Activated naive CD8-positive, alpha-beta T cell treated with anti-CD3 and anti-CD28 coated beads for 36 hours (primary cell): Measurements from ENCODE around the gene NFAM1. TPM values are rescaled to one million over a fixed set of nuclear protein-coding genes. Genes with fewer than 3 reads are reported as not detected.

Experiments used
- DNase-seq: peaks from one replicate; pipeline ENCODE4 v3.0.0; 2021
- H3K27ac Mint-ChIP-seq: one replicate; pipeline ENCODE4 v1.8.0; 2022; ENCODE audit warnings: mild to moderate bottlenecking, moderate library complexity, mixed read lengths
- H3K27me3 Mint-ChIP-seq: one replicate; pipeline ENCODE4 v1.8.0; 2022; ENCODE audit warnings: mild to moderate bottlenecking, mixed read lengths
- H3K36me3 Mint-ChIP-seq: one replicate; pipeline ENCODE4 v1.8.0; 2021; ENCODE audit warnings: mild to moderate bottlenecking, mixed read lengths
- H3K4me1 Mint-ChIP-seq: one replicate; pipeline ENCODE4 v1.8.0; 2021; ENCODE audit warnings: mixed read lengths
- H3K4me3 Mint-ChIP-seq: one replicate; pipeline ENCODE4 v1.8.0; 2022; ENCODE audit warnings: mild to moderate bottlenecking, moderate library complexity, mixed read lengths
- H3K9me3 Mint-ChIP-seq: one replicate; pipeline ENCODE4 v1.8.0; 2022; ENCODE audit warnings: mixed read lengths
- total RNA-seq, 2 experiments: library from RNA; stranded (reverse); gene quantifications; one replicate each; pipeline ENCODE4 v1.2.3, GENCODE V29; 2021

NFAM1 gene
- total RNA-seq, 2 experiments from 2014 or later: 0.08 TPM; not detected in 1

GRCh38 chr22:42431401-42432019, 693 bp downstream of the NFAM1 start:
- Mint-ChIP-seq H3K27ac (no peak overlapping the region), H3K4me3 (no peak overlapping the region), H3K9me3 (no peaks in the 10 kb centered on the region), H3K4me1 (no peaks in the 10 kb centered on the region), H3K36me3 (no peaks in the 10 kb centered on the region), H3K27me3 (peaks cover 18% of the 10 kb centered on the region)
- DNase-seq: no peak

DNA sequence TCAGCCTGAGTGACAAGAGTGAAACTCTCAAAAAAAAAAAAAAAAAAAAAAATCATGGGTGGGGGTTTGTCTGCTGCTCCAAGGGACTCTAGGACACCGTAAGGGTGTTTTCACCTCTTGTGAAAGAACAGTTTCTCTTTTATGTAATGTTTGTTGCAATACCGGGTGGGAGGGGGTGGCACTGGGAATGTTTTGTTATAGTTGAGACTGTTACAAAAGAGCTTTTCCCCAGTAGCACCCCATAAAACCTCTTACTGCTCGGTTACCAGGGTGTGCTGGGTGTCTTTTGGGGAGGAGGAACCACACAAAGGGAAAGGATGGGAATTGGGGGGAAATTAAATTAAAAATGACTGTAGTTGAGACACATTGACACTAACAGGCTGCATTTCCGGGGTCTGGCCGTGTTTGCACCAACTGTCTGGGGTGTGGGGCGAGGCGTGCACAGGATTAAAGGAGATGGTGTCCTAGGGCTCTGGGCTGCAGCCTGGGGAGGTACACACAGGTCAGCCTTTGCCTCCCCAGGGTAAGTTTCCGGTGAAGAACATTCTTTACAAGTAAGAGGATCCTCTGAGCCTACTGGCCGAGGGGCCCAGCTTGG, 1.6 kb downstream of the NFAM1 start:
- Mint-ChIP-seq H3K27ac (no peak overlapping the region), H3K4me1 (no peaks in the 10 kb centered on the region), H3K9me3 (no peaks in the 10 kb centered on the region), H3K36me3 (no peaks in the 10 kb centered on the region), H3K27me3 (peaks cover 13% of the 10 kb centered on the region), H3K4me3 (no peak overlapping the region)
- DNase-seq: no peak

DNA sequence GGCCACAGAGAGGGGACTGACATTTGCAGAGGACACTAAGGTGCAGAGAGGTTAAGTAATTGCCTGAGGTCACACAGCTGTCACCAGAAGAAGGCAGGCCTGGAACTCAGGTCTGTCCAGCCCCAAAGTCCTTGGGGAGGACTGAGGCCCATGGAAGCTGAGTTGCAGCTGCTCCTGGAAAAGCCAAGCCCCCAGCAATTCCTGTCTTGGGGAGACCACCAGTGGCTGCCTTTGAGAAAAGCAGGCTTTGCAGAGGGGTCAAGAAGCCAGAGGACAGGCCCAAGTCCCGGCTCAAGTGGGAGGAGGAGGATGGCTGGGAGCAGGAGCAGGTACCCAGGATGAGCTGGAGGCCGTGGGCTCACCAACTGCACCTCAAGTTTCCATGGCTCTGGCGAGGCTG, 3.4 kb downstream of the NFAM1 start:
- no peak for DNase-seq
- no peaks in the 10 kb centered on the region for H3K9me3 Mint-ChIP-seq
- no peaks in the 10 kb centered on the region for H3K4me1 Mint-ChIP-seq
- no peaks in the 10 kb centered on the region for H3K36me3 Mint-ChIP-seq
- peaks cover 13% of the 10 kb centered on the region for H3K27me3 Mint-ChIP-seq
- H3K4me3 Mint-ChIP-seq: no peak overlapping the region
- H3K27ac Mint-ChIP-seq: no peak overlapping the region

DNA sequence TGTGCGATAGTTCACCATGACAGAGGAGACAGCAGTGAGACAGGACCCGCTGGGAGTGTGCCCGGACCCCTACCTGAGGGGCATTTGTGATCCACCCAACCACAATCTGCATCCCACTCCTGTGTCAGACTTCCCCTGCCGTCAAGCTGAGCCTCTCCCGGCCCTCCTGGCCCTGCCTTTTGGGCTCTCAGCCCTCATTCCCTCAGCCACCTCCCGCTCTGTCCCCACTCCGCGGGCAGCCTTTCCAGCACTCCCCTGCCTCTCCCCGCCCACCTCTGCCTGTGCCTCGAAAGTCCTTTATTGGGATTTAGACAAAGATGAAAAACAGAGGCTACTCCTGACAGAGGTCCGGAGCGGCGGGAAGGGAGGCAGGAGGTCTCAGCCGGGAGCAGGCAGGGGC, 4.2 kb downstream of the NFAM1 start:
- no peaks in the 10 kb centered on the region for H3K4me1 Mint-ChIP-seq
- DNase-seq: no peak
- H3K9me3 Mint-ChIP-seq: no peaks in the 10 kb centered on the region
- H3K27me3 Mint-ChIP-seq: peaks cover 13% of the 10 kb centered on the region
- H3K36me3 Mint-ChIP-seq: no peaks in the 10 kb centered on the region
- no peak overlapping the region for H3K27ac Mint-ChIP-seq
- H3K4me3 Mint-ChIP-seq: no peak overlapping the region

- H3K4me1 Mint-ChIP-seq: no peaks in the 10 kb centered on the region
- H3K27ac Mint-ChIP-seq: no peak overlapping the region
- DNase-seq: no peak
- H3K27me3 Mint-ChIP-seq: peaks cover 13% of the 10 kb centered on the region
- no peaks in the 10 kb centered on the region for H3K36me3 Mint-ChIP-seq
- no peaks in the 10 kb centered on the region for H3K9me3 Mint-ChIP-seq
- H3K4me3 Mint-ChIP-seq: no peak overlapping the region
Measured at GRCh38 chr22:42427167-42427566, 5.0 kb downstream of the NFAM1 start.

DNA sequence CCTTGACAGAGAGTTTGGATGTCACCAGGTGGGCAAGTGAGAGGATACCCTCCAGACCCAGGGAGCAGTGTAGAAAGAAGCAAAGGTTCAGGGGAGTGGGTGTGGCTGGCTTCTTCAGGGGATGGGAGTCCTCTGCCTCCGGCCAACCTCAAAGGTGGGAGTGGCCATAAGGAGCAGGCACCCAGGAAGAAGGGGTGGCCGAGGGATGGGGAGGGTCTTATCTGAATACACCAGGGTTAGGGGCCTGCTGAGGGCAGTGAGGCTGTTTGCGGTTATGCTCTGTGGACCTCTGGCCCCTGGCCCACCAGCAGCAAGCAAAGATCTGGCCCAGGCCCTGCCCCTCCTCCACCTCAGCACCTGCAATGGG, 6.2 kb downstream of the NFAM1 start:
- H3K4me3 Mint-ChIP-seq: no peak overlapping the region
- no peak overlapping the region for H3K27ac Mint-ChIP-seq

DNA sequence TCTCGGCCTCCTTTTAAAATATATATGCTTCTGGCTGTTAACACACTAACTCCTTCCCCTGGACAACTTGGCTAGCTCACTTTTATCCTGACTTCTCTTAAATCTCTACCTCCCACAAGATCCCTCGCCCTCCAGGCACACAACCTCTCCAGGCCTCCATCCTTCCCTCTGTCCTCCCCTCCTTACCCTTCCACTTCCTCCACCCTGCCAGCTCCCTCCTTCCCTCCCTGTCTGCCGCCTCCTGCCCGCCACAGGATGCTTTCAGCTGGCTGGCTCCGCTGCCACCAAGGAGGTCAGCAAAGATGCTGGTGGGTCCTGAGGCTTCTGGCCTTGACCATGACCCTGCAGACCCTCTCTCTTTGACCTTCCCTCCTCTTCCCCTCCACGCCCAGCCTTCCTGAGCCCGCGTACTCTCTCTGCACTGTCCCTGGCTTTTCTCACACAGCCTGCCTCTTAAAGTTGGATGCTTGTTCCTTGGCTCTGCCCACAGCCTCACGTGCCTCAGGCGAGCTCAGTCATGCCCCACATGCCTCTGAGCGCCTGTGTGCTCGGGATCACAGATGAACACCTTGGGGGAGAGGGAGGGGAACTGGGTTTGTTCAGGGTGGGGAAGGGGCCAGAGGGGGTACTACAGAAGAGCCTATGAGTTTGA, 6.7 kb downstream of the NFAM1 start:
- no peak overlapping the region for H3K4me3 Mint-ChIP-seq
- DNase-seq: no peak
- no peak overlapping the region for H3K27ac Mint-ChIP-seq

More for the DNA sequence above, 6.2 kb downstream of the NFAM1 start:
- H3K36me3 Mint-ChIP-seq: no peaks in the 10 kb centered on the region
- DNase-seq: no peak
- H3K9me3 Mint-ChIP-seq: no peaks in the 10 kb centered on the region
- H3K27me3 Mint-ChIP-seq: peaks cover 9% of the 10 kb centered on the region
- H3K4me1 Mint-ChIP-seq: peaks cover 2% of the 10 kb centered on the region

DNA sequence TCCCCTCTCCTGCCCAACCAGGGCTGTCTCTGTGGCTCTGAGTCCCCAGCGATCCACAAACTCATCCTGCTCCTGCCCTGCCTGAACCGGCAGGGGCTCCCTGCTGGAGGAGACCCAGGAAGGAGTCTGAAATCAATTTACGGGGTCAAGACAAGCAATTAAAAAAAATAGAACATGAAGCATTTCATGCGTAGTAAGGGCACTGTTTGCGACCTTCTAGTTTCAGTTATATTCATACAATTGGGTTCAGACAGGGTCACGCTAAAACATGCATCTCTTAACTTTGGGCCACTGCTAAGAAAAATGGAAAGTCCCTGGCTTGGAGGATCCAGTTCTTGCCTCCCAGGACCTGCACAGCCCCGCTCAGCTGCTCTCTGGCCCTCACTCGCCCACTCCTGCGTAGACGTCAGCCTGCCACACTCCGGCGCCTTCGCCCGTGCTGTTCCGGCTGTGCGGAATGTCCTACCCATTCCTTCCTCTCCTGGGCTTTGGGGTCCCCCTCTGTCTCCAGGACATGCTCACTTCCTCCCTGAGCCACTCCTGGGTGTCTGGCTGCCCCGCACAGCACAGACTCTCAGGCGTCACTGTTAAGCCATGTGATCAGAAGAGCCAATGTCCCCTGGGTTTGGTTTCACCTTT, 12.8 kb downstream of the NFAM1 start:
- no peak overlapping the region for H3K27ac Mint-ChIP-seq
- no peak overlapping the region for H3K4me3 Mint-ChIP-seq
- no peak for DNase-seq
- no peaks in the 10 kb centered on the region for H3K27me3 Mint-ChIP-seq
- no peaks in the 10 kb centered on the region for H3K36me3 Mint-ChIP-seq
- H3K9me3 Mint-ChIP-seq: no peaks in the 10 kb centered on the region
- peaks cover 2% of the 10 kb centered on the region for H3K4me1 Mint-ChIP-seq

More for the DNA sequence above, 6.7 kb downstream of the NFAM1 start:
- no peaks in the 10 kb centered on the region for H3K36me3 Mint-ChIP-seq
- peaks cover 5% of the 10 kb centered on the region for H3K27me3 Mint-ChIP-seq
- no peaks in the 10 kb centered on the region for H3K9me3 Mint-ChIP-seq
- H3K4me1 Mint-ChIP-seq: peaks cover 2% of the 10 kb centered on the region

- no peaks in the 10 kb centered on the region for H3K27me3 Mint-ChIP-seq
- H3K9me3 Mint-ChIP-seq: no peaks in the 10 kb centered on the region
- no peak for DNase-seq
- no peaks in the 10 kb centered on the region for H3K36me3 Mint-ChIP-seq
- no peak overlapping the region for H3K27ac Mint-ChIP-seq
- H3K4me3 Mint-ChIP-seq: no peak overlapping the region
- H3K4me1 Mint-ChIP-seq: peaks cover 2% of the 10 kb centered on the region
Measured at GRCh38 chr22:42418811-42419242, 13.4 kb downstream of the NFAM1 start.

- DNase-seq: no peak
- no peaks in the 10 kb centered on the region for H3K36me3 Mint-ChIP-seq
- H3K27me3 Mint-ChIP-seq: no peaks in the 10 kb centered on the region
- peaks cover 2% of the 10 kb centered on the region for H3K4me1 Mint-ChIP-seq
- no peak overlapping the region for H3K4me3 Mint-ChIP-seq
- no peaks in the 10 kb centered on the region for H3K9me3 Mint-ChIP-seq
- no peak overlapping the region for H3K27ac Mint-ChIP-seq
Measured at GRCh38 chr22:42417645-42418305, 14.4 kb downstream of the NFAM1 start.

DNA sequence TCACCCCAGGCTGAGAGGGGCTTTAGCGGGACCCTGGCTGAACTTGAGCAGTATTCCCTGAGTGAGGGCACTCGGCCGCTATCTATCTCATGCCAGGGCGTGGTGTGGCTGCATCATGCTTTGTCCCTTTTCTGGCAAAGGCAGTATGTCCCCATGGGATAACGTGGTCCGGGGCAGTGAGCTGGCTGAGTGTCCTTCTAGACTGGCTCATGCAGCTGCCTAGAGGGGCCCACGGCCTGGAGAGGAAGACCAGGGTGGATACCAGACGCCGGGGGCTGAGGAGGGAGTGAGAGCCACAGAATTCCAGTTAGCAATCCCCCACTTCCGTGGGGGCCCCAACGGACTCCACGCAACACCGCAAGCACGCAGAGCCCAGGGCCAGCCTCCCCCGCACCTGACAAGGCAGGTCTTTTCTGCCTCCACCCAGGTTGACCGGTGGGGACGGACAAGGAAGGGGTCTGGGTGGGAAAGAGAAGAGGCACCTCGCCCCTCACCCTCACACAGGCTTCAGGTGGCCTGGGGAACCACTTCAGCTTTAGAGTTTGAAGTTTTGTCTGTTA, 15.5 kb downstream of the NFAM1 start:
- DNase-seq: no peak
- H3K4me1 Mint-ChIP-seq: peaks cover 2% of the 10 kb centered on the region
- H3K4me3 Mint-ChIP-seq: no peak overlapping the region
- H3K9me3 Mint-ChIP-seq: no peaks in the 10 kb centered on the region
- H3K36me3 Mint-ChIP-seq: no peaks in the 10 kb centered on the region
- H3K27ac Mint-ChIP-seq: no peak overlapping the region
- no peaks in the 10 kb centered on the region for H3K27me3 Mint-ChIP-seq

DNA sequence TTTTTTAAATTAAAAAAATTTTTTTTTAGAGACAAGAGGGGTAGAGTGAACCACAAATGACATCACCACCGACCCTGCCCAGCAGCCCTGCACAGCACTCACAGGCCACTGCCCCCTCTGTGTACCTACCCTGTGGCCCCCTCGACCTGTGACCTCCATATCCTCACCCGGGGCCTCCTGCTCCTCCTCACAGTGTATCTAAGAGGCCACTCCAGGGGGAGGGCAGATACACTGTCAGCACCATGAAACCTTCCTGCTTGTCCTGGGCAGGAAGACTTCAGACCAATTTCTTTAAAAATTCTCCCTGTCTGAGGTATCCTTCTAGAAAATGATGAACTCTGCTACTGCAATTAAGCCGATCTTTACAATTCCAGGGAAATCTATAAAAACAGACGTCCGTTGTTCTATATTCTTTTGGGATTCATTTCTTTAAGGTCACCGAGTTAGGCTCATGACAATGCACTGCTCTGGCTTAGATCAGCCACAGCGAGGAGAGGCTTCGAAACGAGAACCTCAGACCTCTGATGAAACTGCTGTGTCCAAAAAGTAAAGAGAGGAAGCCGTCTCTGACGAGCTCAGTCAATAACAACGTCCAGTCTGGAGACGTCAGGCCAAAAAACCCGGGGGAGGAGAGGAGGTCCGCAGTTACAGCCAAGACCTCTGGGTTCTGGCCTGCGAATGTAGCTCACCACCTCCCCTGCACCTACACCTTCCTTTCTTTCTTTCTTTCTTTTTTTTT, 17.5 kb downstream of the NFAM1 start:
- no peak overlapping the region for H3K27ac Mint-ChIP-seq
- H3K4me1 Mint-ChIP-seq: no peaks in the 10 kb centered on the region
- no peaks in the 10 kb centered on the region for H3K36me3 Mint-ChIP-seq
- H3K4me3 Mint-ChIP-seq: no peak overlapping the region
- no peaks in the 10 kb centered on the region for H3K27me3 Mint-ChIP-seq
- no peak for DNase-seq
- H3K9me3 Mint-ChIP-seq: no peaks in the 10 kb centered on the region

DNA sequence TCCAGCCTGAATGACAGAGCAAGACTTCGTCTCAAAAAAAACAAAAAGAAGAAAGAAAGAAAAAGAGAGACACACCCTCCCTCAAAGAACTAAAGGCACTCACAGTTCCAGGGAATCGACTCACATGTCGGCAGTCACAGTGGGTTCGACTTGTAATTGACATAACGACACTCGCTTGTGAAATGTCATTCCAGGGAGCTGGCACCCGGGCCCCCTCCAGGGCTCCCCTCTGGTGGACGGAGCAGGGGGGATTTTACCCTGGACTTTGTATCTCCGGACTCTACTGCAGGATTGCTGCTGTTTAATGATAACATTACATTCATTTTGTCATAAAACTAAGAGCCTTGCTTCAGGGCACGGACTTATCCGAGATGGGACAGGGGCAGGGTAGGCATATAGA, 18.2 kb downstream of the NFAM1 start:
- Mint-ChIP-seq H3K27ac (no peak overlapping the region), H3K4me1 (no peaks in the 10 kb centered on the region), H3K4me3 (no peak overlapping the region), H3K36me3 (no peaks in the 10 kb centered on the region), H3K27me3 (no peaks in the 10 kb centered on the region), H3K9me3 (no peaks in the 10 kb centered on the region)
- no peak for DNase-seq

DNA sequence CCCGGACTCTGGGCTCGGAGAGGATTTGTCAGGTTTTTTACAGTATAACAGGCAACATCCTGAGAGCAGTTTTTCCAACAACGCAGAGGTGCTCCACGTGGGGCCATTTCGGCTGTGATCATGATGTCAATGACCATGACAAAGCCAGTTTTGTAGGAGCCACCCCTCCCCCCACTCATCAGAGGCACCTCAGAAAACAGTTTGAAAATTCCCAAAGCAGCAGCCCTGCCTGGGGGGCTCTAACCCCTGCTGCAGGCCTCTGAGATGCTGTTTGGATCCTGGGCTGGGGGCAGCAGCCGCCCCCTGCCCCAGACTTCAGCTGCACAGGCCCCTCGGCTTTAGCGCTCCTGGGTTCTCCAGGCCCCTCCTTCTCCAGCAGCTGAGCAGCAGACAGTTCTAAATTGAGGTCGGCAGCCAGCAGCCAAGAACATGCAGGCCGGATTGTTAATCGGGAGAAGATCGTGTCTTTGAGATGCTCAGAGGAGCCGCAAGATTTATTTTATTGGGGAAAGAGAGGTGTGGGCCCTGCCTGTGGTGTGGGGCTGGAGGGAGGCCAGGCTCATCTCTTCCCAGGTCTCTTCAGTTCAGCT, 19.4 kb downstream of the NFAM1 start:
- no peak for DNase-seq
- Mint-ChIP-seq H3K9me3 (no peaks in the 10 kb centered on the region), H3K4me1 (no peaks in the 10 kb centered on the region), H3K27me3 (no peaks in the 10 kb centered on the region), H3K27ac (no peak overlapping the region), H3K36me3 (no peaks in the 10 kb centered on the region), H3K4me3 (no peak overlapping the region)
